Measurements from ENCODE around the gene OR6N2.

OR6N2 gene

GRCh38 chr1:158781104-158781503 lies at the start of gene OR6N2:
Gene OR6N2, minus strand, starts transcription at chr1:158781204. Its CDS starts 3,569 bp downstream, at chr1:158777635.
- no peak for DNase-seq (ENCODE audit: low spot score)

DNA sequence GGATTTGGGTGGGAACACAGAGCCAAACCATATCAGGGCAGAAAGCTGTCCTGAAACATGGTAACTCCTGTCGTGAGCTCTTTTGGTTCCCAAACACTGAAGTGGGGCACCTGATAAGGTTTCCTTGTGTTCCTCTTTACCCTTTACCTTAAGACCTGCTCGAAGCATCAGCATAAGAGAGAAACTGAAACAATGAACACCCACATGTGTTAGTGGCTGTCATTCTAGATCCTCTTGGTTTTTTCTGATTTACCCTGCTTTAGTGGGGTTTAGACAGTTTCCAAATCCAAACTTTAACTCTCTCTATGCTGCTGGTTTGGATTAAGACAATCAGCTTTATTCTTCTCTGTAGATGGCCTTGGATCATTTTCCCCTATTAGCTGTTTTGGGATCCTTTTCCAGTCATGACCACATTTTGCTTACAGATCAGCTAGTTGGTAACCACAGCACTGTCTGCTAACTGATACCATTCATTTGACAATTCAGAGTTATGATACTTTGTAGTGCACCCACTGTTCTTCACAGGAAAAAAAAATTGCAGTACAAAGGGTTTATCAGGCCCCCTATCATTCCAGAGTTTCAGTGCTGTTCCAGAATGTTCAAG lies 49.2 kb upstream of the OR6N2 start:
- no peak for DNase-seq (ENCODE audit: low spot score)

DNA sequence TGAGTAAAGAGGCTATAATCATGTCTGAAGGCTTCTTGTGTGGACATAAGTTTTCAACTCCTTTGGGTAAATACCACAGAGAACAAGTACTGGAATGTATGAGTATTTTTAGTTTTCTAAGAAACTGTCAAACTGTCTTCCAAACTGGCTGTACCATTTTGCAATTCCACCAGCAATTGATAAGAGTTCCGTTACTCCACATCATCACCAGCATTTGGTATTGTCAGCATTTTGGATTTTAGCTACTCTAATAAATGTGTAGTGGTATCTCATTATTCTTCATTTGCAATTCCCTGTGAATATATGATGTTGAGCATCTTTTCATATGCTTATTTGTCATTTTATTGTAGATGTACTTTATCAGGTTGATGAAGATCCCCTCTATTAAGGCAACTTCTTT lies 40.7 kb upstream of the OR6N2 start:
- no peak for DNase-seq (ENCODE audit: low spot score)

GRCh38 chr1:158819461-158820443 lies 38.7 kb upstream of the OR6N2 start:
- DNase-seq (ENCODE audit: low spot score), result no peak

GRCh38 chr1:158818975-158819431 lies 38.0 kb upstream of the OR6N2 start:
- DNase-seq (ENCODE audit: low spot score), result no peak

- no peak for DNase-seq (ENCODE audit: low spot score)
Observed at GRCh38 chr1:158818560-158818959, 37.6 kb upstream of the OR6N2 start.

GRCh38 chr1:158814970-158815369 lies 34.0 kb upstream of the OR6N2 start:
- DNase-seq (ENCODE audit: low spot score), result no peak

DNA sequence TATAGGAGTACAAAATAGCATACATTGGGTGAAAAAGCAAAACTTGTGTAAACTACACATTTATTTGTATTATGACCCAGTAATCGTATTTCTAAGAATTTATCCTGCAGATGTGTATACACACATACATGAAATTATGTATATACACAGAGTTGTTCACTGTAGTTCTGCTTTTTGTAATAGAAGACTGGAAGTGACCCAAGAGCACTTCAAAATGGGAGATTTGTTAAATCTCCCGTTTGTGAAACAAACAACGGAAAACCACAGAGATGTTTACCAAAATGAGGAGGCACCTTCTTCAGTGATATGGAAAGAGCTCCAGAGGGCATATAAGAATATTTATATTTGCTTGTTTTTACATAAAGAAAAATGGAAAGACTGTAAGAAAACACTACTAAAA lies 32.2 kb upstream of the OR6N2 start:
- DNase-seq (ENCODE audit: low spot score), result no peak

- DNase-seq (ENCODE audit: low spot score), result no peak
Observed at GRCh38 chr1:158812336-158812735, 31.3 kb upstream of the OR6N2 start.

GRCh38 chr1:158810311-158810710 lies 29.3 kb upstream of the OR6N2 start:
- no peak for DNase-seq (ENCODE audit: low spot score)

GRCh38 chr1:158809862-158810261 lies 28.9 kb upstream of the OR6N2 start:
- DNase-seq (ENCODE audit: low spot score), result peak; percentile 50

- no peak for DNase-seq (ENCODE audit: low spot score)
Observed at GRCh38 chr1:158809256-158809655, 28.3 kb upstream of the OR6N2 start.

DNA sequence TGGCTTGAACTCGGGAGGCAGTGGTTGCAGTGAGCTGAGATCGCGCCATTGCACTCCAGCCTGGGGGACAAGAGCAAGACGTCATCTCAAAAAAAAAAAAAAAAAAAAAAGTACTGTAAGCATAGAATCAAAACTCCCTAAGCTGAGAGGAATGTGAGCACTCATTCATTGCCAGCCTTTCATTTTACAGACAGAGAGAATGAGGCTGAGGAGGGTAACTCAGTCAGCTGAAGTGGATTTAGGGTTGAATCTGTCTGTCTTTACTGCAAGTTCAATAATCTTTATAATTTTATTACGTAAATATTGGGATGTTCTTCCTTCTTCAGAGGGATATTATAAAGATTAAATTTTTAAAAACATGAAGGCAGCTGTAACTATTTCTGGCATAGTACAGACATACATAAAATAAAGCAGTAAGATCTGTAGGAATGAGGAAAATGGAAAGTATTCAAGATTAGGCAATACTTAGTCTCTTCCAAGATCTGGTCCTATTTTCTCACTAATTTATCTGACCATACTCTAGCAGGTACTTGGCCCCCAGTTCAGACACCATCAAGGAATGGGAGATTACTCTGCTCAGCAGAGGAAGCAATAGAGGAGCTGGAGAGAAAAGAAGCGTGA lies 26.0 kb upstream of the OR6N2 start:
- no peak for DNase-seq (ENCODE audit: low spot score)

DNA sequence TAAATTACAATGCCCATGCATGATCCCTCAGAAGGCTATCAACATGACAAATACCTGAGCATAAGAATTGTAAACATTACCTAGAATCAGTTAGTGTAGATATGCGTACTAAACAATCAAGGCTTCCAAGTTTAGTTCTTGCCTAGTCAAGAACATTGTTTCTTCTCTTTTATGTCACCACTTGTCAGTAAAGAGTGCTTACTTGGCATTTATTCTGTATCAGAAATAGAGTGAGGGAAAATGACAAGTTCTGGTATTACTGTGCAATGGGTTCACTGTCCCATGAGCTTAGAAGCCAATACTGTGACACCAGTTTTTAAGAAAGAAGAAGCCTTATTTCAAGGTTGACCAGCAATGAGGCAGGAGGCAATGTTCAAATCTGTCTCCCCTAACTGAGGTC lies 22.7 kb upstream of the OR6N2 start:
- DNase-seq (ENCODE audit: low spot score), result no peak

DNA sequence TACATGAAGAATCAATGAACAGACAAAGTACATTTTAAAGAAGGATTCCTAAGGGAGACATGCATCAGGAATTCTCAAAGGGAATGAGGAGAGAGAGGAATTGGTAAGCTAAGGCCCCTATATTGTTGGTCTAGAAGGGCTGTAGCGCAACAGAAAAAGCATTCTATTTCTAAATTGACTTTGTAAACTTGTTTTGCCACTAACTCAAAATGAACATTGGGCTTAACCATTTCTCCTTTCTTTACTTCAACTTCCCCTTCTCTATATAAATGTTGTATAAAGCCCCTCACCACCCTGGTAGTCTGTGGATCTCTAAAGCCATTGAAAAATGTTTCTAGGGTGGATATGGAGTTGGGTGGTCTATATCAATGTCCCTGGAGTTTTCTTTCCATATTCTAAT lies 20.4 kb upstream of the OR6N2 start:
- no peak for DNase-seq (ENCODE audit: low spot score)

- no peak for DNase-seq (ENCODE audit: low spot score)
Observed at GRCh38 chr1:158800526-158800925, 19.5 kb upstream of the OR6N2 start.

GRCh38 chr1:158799689-158800088 lies 18.7 kb upstream of the OR6N2 start:
- no peak for DNase-seq (ENCODE audit: low spot score)

DNA sequence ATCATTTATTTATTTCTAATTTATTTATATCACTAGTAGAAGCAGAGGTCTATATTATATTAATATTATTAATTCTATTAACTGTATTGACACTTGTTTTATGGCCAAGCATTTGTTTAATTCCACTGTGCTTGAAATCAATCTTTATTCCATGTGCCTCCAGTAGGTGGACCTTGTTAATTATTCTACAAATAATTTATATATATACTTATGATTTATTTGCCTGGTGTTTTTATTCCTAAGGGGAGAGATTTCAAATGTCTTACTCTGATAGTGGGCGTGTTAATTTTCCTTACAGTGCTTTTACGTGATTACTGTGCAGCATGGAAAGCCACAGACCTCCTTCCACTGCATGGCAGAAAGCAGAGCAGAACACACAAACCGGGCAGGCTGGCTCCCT lies 17.5 kb upstream of the OR6N2 start:
- DNase-seq (ENCODE audit: low spot score), result no peak

DNA sequence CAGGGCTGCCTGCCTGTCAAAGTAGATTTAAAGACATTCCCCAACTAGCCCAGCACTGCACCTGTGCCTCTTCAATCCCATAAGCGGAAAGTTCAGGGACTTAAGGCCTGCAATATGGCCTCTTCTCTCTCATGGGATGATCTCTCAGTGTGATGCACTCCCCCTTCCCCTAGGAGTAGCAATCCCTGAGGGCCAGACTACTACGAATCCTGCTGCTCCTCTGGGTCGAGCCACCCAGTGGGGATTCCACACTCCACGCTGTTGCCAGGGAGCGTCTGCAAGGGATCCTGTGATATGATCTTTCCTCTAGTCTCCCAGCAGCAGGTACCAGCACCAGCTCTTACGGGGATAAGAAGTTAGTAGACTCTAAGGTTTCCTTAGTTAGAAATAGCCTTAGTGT lies 13.2 kb upstream of the OR6N2 start:
- no peak for DNase-seq (ENCODE audit: low spot score)

DNA sequence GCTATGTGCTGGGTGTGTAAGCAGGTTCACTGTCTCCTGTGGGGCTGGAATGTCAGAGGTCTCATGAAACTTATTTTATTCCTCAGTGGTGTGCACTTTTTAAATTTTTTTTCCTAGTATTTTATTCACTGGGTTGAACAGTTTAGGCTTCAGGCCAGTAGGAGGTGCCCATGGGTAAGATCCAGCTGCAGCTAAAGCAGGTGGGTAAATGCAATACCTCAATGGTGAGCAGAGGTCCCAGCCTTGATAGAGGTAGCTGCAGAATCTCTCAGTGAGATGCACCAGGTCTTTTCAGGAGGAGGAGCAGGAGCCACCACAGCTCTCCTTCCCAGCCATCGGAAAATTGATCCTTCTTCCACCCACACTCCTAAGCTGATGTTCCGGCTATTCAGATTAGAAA lies 12.6 kb upstream of the OR6N2 start:
- DNase-seq (ENCODE audit: low spot score), result no peak

DNA sequence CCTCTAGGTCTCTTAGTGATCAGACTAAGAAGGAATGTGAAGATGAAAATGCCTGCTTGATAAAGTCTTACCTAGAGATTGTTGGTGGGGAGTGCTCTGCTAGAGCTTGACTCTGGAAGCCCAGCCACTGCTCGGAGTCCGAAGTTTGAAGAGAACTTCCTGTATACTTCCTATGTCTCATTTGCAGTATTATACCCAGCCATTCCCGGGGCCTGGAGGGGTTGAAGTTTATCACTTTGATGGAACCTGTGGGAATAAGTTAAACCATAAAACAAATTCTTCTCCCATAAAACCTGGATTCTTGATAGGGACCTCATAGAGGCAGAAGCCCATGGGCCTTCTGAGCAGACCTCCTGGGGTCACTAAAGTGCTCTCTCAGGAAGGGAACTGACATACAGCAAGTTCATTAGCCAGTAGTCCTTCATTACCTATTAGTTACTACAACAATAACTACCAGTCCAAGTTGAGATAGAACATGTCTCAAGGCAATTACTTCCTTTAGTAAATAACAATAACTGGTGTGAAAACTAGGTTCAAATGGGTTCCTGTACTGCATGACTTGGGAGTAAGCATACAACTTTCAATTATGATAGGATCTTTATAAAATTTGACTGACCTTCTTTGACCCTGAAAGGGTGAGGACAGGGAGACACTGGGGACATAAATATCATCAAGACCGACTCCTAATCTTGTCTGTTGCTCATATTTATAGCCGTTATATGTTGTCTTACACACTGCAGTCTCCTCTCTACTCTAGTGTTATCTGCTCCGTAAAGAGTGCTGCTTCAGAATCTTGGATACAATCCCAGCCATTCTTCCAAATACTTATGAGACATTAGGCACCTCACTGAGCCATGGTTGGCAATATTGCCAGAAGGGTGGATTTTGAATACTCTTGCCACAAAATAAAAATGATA lies 8.8 kb downstream of the OR6N2 start, which contains the start of gene OR6N1:
Gene OR6N1, minus strand, starts transcription at position 246 of the 917 bp plus-strand sequence. CDS start 5,513 bp downstream, outside the sequence.
- DNase-seq (ENCODE audit: low spot score), result no peak

DNA sequence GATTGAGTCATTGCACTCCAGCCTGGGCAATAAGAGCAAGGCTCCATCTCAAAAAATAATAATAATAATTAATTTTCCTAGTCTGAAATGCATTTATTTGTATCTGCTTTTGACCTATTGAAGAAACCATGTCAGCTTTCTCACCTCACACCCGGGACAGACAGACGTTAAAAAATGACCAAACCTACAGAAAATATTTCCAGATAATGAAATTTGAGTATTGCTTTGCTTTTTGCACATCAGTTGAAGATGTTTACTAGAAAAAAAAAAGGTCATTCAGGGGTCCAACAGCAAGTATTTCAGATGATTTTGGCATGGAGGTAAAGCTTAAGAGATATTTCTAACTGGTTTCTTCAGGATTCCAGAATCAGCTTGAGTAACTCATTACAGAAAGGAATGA lies 26.6 kb downstream of the OR6N2 start, which contains the start of gene OR6K6:
Gene OR6K6, plus strand, starts transcription at position 301 of the 400 bp plus-strand sequence. CDS start 168 bp downstream, outside the sequence.
- DNase-seq (ENCODE audit: low spot score), result no peak
